ENCODE measurements around the gene DMD.

DNA sequence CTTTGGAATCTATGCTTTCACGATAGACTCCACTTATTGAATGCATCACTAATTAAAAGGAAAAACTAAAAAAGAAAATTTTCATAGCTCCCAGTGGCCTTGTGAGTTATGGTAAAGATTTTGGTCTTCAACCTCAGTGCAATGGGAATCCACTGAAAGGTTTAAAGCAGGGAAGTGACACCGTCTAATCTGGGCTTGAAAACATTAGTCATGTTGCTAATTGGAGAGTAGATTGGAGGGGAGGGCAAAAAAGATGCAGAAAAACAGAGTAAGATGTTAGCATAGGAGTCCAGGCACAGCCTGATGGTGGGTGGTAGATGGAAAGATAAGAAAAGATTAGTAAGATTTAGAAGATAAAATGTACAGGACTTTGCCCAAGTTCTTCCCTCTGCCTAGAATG is 1506.4 kb downstream of the DMD start:
- TF ChIP-seq, protein P1, sequence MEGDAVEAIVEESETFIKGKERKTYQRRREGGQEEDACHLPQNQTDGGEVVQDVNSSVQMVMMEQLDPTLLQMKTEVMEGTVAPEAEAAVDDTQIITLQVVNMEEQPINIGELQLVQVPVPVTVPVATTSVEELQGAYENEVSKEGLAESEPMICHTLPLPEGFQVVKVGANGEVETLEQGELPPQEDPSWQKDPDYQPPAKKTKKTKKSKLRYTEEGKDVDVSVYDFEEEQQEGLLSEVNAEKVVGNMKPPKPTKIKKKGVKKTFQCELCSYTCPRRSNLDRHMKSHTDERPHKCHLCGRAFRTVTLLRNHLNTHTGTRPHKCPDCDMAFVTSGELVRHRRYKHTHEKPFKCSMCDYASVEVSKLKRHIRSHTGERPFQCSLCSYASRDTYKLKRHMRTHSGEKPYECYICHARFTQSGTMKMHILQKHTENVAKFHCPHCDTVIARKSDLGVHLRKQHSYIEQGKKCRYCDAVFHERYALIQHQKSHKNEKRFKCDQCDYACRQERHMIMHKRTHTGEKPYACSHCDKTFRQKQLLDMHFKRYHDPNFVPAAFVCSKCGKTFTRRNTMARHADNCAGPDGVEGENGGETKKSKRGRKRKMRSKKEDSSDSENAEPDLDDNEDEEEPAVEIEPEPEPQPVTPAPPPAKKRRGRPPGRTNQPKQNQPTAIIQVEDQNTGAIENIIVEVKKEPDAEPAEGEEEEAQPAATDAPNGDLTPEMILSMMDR (conservative IDR thresholded peaks at IDR 0.05 in 1 of 2, IDR thresholded peaks at IDR 0.05 in 1 of 2; ENCODE audit: low read depth in 1 of 2, low read length in 2 of 2): no peak
- TF ChIP-seq EZH2 (IDR thresholded peaks at IDR 0.05; ENCODE audit: low read length, missing control alignments): no peak
